NCI-H1694 (cell line): ENCODE results near the gene EXOC4.
A peak's percentile ranks its signal among the peaks of the same experiment; 100 is the strongest.
"Not testable (repeated sequence)": the region's sequence is repeated elsewhere in the genome, so short reads cannot be mapped to it uniquely, and the experiment has no call there.

Source experiments
- DNase-seq: peaks from one replicate; lab custom pipeline; 2025; lab: John Stamatoyannopoulos, UW

The EXOC4 gene

DNA sequence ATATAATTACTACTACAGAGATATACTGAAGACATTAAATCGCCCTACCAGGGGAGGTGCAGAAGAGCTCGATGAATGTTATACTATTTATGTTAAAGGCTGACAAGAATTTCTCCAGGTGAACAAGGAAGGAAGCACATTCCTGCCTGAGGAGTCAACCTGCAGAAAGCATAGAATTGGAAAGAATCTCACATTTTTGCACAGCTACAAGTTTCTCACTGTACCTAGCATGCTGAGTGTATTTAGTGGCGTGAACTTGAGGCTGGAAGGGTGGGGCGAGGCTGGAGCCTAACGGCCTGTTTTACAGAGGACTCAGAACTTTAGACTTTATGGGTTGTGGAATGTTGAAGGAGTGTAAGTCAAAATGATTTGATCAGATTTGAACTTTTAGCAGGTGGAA, 500.6 kb downstream of the EXOC4 start:
- DNase-seq = no peak

- DNase-seq = no peak
Observed at GRCh38 chr7:133754708-133755107, 501.8 kb downstream of the EXOC4 start.

GRCh38 chr7:133755901-133756300, 503.0 kb downstream of the EXOC4 start:
- DNase-seq = no peak

GRCh38 chr7:133761443-133761842, 508.6 kb downstream of the EXOC4 start:
- DNase-seq = no peak

GRCh38 chr7:133763076-133763640, 510.3 kb downstream of the EXOC4 start:
- no peak for DNase-seq

DNA sequence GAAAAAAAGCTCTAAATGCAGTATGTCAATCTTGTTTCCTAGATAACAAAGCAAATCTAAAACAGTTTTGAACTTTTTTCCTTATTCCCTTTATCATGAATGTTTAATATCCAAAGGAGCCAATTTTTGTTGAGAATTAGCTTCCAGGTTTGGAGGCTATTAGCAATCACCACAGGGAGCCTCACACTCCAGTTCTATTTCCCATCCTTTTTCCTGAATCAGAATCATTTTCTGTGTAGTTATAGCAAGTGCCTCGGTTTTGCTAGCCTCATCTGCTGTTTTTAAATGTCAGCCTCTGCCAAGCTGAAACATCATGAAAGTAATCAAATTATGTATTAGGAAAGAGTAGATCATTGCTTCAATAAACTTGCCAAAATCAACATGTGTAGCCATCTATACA, 516.8 kb downstream of the EXOC4 start:
- DNase-seq = no peak

DNA sequence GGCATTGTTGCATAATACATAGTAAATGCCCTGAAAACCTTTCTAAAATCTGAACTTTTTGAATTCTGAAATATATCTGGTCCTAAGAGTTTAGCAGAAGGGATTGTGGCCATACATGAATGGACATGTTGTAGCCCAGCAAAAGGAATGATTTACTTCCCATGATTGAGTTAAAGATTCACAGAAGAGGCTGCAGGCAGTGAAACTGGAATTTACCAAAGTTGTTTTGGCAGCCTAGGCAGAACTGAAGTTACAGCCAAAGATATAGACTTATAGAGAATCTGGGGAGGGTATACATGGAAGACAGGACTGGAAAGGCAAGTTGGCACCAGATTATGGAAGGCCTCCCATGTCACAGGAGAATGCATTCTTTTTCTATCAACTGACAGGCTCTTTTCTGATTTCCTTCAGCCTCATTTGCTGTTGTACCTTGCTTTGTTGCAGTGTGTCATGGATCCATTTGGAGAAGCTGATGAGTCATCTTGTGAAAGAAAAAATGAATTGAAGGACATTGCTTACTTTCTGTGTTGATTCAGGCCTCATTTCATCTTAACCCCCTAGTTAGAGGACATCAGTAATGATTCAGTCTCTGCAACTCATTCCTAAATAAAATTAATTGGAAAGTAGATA, 518.1 kb downstream of the EXOC4 start:
- DNase-seq = peak; percentile 12

GRCh38 chr7:133771788-133772419, 519.0 kb downstream of the EXOC4 start:
- peak; percentile 76 for DNase-seq

DNA sequence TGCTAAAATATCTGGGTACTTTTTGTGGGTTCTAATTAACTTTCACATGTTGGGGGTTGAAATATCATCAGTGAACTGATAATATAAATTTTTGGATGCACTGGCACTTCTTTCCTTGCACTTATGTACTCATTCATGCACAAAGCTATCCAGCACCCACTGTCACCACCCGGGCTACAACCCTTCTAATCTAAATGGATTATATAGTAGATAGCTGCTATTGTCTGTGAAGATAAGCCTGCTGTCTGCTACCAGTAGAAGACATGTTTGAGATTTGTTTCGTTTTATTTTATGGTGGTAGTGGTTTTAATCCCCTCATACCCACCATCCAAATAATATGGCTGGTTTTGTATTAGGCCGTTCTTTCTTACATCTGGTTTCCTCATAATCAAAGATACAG, 520.7 kb downstream of the EXOC4 start:
- DNase-seq = no peak

DNA sequence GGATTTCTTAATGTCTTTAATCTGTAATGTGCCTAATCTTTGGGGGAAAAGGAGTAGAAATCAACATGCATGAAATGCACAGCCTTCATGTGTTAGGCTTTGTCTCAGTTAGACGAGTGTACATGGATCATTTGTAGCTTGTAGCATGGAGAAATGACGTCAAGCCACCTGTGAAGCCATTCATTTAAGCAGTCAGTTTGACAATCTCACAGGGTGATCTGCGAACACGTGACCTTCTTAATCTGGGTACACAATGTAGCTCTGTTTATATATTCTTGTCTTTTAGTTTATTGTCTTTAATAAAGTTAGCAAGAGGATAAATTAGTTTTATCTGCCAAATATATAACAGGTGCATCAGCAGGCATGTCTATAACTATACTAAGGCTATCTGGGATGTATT, 522.3 kb downstream of the EXOC4 start:
- DNase-seq = no peak

DNA sequence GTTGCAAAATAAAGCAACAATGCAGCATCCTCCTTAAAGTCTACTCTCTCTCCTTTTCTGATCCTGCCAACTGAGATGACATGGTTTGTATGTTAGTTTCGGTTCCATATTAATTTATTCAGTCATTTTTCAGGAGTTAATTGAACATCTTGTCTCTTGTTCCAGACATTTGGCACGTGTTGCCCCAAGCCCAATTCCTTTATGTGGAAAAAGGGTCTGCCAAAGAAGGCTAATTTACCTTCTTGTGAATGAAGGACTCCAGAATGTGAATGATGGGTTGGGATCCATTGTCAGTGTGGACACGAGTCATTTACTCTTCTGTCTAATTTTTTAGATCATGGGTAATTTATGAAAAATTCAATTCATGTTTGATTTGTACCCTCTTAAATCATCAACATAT, 523.4 kb downstream of the EXOC4 start:
- no peak for DNase-seq

- no peak for DNase-seq
Observed at GRCh38 chr7:133777701-133778100, 524.8 kb downstream of the EXOC4 start.

GRCh38 chr7:133778472-133778871, 525.6 kb downstream of the EXOC4 start:
- no peak for DNase-seq

- DNase-seq = not testable (repeated sequence)
Observed at GRCh38 chr7:133779538-133779937, 526.7 kb downstream of the EXOC4 start.

DNA sequence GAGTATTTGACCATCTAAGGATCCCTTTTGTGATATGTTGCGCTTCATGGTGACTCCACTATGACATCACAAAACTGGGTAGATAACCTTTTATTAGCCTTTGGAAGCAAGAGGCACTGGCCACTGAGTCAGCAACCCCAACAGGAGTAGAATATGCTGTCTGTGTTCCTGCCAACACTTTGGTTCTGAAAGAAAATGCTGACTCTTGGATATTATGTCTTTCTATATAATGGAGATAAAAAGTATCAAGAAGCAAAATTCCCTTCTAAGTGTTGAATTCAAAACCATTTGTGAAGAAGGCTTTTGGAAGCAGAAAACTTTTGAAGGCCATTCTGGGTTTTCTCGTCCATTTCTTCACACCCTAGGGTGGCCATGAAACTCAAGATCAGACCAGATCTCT, 528.0 kb downstream of the EXOC4 start:
- DNase-seq = no peak

- no peak for DNase-seq
Observed at GRCh38 chr7:133781486-133782090, 528.7 kb downstream of the EXOC4 start.

DNA sequence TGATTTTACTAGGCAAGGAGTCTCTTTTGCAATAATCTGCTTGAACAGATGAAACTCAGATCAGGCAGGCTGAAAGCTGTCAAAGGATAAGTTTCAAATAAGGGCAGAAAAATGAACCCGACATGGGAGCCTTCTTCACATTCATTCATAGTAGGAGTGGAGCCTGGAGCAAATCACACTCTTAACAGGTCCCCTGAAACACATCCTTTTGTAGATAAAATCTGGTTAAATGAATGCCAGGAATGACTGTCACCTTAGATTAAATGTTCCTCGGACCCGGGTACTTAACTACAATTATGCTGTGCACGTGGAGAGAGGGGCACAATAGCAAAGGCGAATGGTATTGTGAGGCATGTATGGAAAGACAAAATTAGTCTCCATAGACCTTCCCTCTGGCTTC, 529.6 kb downstream of the EXOC4 start:
- DNase-seq = no peak

DNA sequence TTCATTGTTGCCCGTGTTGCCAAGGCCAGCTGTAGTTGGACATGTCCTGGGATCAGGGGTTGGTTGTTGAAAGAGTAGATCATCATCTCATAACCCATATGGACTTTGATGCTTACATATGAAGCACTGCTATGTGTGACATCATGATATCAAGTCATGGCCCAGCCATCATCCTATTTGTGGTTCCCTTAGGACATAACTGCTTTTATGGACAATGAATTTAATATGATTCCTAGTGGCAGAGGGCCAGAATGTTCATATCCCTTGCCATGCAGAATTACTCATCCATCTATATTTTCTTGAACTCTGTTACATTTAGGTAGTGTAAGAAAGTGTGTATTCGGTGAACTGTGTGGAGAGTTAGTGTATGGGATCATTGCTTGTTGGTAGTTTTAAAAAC, 530.4 kb downstream of the EXOC4 start:
- DNase-seq = no peak

GRCh38 chr7:133784486-133785001, 531.7 kb downstream of the EXOC4 start:
- DNase-seq = peak; percentile 41

- no peak for DNase-seq
Observed at GRCh38 chr7:133786401-133786937, 533.6 kb downstream of the EXOC4 start.

DNA sequence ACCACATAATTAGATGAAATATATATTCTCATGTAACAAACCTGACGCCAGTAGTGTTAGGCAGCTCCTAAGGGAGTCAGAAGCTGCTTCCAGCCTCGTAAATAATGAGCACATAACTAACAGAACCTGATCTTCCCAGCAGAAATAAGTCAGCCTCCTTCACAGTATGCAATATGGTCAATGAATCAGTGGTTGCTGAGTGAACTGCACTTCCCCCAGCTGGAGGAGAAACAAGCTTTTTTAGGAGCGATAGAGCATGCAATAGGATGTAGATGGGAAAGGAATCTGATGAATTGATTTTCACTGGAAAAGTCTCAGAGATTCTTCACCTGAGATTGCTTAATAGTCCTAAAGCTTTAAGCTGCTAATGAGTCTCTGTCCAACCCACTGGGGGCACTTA, 537.1 kb downstream of the EXOC4 start:
- no peak for DNase-seq

GRCh38 chr7:133790911-133791310, 538.0 kb downstream of the EXOC4 start:
- DNase-seq = no peak

- peak; percentile 81 for DNase-seq
Observed at GRCh38 chr7:133794479-133794878, 541.6 kb downstream of the EXOC4 start.
